Parathyroid adenoma (tissue), 2 donors: ENCODE data around the gene NDUFA5.

Source experiments
- H2AFZ ChIP-seq: fragments of 300-600 bp; sonication (generic); one replicate; pipeline ENCODE4 v1.7.0; 2017; ENCODE audit warnings: antibody characterized with exemption, mild to moderate bottlenecking
- H3K27ac ChIP-seq: fragments of 300-600 bp; sonication (generic); one replicate; pipeline ENCODE4 v1.7.0; 2017
- H3K27me3 ChIP-seq: fragments of 300-600 bp; sonication (generic); one replicate; pipeline ENCODE4 v1.7.0; 2017; ENCODE audit warnings: low read length; ENCODE audit not compliant: control insufficient read depth, insufficient read depth
- H3K36me3 ChIP-seq: fragments of 300-600 bp; sonication (generic); one replicate; pipeline ENCODE4 v1.7.0; 2017; ENCODE audit warnings: low read length; ENCODE audit not compliant: control insufficient read depth, insufficient read depth
- H3K4me1 ChIP-seq: fragments of 300-600 bp; sonication (generic); one replicate; pipeline ENCODE4 v1.7.0; 2017; ENCODE audit warnings: control low read depth
- H3K4me2 ChIP-seq: fragments of 300-600 bp; sonication (generic); one replicate; pipeline ENCODE4 v1.7.0; 2017; ENCODE audit warnings: low read length
- H3K4me3 ChIP-seq: fragments of 300-600 bp; sonication (generic); one replicate; pipeline ENCODE4 v1.7.0; 2017; ENCODE audit warnings: low read depth, low read length
- H3K79me2 ChIP-seq: fragments of 300-600 bp; sonication (generic); one replicate; pipeline ENCODE4 v1.7.0; 2017; ENCODE audit warnings: control low read depth
- H3K9ac ChIP-seq: fragments of 300-600 bp; sonication (generic); one replicate; pipeline ENCODE4 v1.7.0; 2017; ENCODE audit warnings: mild to moderate bottlenecking
- H3K9me3 ChIP-seq: fragments of 300-600 bp; sonication (generic); one replicate; pipeline ENCODE4 v1.7.0; 2017; ENCODE audit warnings: low read length; ENCODE audit not compliant: control insufficient read depth
- TF ChIP-seq, protein P1 (sequence below): fragments of 300-600 bp; sonication (generic); IDR thresholded peaks from one replicate; pipeline ENCODE4 v1.7.0; 2017; ENCODE audit warnings: antibody characterized with exemption, mild to moderate bottlenecking
- donor health status: primary hyperparathyroidism.

NDUFA5 gene

DNA sequence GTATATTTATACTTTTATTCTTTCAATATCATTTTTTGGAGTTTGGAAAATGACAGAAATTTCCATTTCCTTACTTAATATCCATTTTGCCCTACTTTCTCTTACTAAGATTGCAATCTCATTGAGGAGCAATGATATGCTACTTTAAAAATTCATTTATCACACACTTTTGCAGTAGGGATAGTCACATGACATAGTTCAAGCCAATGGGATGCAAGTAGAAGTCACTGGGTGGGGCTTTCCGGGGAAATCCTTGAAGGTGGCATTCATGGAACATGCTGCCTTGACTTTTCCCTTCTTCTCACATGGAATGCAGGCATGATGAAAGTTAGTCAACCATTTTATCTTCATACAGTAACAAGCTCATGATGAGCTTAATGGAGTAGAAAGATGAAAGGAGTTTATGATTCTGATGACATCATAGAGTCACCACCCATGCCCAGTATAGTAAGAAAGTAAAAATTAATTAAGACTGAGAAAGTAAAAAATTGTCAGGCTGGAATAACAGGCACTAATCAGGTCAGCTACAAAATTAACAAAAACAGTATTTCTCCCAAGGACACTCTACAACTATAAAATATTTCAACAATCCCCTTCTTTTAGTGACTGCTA is 56.6 kb downstream of the NDUFA5 start:
- H3K27me3 ChIP-seq = no peaks in the 10 kb centered on the region
- H3K4me2 ChIP-seq = no peak overlapping the region
- H3K79me2 ChIP-seq = no peaks in the 10 kb centered on the region
- H2AFZ ChIP-seq = no peak overlapping the region
- H3K4me1 ChIP-seq = no peaks in the 10 kb centered on the region
- TF ChIP-seq, protein P1, sequence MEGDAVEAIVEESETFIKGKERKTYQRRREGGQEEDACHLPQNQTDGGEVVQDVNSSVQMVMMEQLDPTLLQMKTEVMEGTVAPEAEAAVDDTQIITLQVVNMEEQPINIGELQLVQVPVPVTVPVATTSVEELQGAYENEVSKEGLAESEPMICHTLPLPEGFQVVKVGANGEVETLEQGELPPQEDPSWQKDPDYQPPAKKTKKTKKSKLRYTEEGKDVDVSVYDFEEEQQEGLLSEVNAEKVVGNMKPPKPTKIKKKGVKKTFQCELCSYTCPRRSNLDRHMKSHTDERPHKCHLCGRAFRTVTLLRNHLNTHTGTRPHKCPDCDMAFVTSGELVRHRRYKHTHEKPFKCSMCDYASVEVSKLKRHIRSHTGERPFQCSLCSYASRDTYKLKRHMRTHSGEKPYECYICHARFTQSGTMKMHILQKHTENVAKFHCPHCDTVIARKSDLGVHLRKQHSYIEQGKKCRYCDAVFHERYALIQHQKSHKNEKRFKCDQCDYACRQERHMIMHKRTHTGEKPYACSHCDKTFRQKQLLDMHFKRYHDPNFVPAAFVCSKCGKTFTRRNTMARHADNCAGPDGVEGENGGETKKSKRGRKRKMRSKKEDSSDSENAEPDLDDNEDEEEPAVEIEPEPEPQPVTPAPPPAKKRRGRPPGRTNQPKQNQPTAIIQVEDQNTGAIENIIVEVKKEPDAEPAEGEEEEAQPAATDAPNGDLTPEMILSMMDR = no peak
- H3K27ac ChIP-seq = no peak overlapping the region
- no peak overlapping the region for H3K4me3 ChIP-seq
- H3K9ac ChIP-seq = no peak overlapping the region
- H3K9me3 ChIP-seq = no peaks in the 10 kb centered on the region
- no peaks in the 10 kb centered on the region for H3K36me3 ChIP-seq

DNA sequence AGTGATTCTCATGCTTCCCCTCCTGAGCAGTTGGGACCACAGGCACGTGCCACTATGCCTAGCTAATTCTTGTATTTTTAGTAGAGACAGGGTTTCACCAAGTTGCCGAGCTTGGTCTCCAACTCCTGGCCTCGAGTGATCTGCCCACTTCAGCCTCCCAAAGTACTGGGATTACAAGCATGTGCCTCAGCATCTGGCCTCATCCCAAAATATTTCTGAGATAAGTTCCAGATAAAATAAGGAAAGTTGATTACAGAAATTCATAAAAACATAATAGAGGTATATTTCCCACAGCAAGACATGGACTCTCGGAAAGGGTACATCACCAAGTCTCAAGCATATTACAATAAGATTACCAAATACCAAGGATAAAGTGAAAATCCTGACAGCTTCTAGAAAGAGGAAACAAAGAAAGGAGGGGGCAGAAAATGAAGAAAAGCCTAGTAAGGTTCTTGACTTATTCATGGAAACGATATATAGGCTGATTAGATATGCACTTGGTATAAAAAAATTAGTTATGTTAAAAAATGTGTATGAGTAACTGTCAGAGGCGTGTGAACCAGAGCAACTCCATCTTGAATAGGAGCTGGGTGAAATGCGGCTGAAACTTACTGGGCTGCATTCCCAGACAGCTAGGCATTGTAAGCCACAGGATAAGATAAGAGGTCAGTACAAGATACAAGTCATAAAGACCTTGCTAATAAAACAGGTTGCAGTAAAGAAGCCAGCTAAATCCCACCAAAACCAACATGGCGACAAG is 58.2 kb downstream of the NDUFA5 start:
- Histone ChIP-seq H3K9ac (no peak overlapping the region), H3K27me3 (no peaks in the 10 kb centered on the region), H3K4me3 (no peak overlapping the region), H2AFZ (no peak overlapping the region), H3K9me3 (no peaks in the 10 kb centered on the region), H3K79me2 (no peaks in the 10 kb centered on the region), H3K27ac (no peak overlapping the region), H3K36me3 (no peaks in the 10 kb centered on the region), H3K4me1 (no peaks in the 10 kb centered on the region), H3K4me2 (no peak overlapping the region)
- TF ChIP-seq, protein P1 = no peak

DNA sequence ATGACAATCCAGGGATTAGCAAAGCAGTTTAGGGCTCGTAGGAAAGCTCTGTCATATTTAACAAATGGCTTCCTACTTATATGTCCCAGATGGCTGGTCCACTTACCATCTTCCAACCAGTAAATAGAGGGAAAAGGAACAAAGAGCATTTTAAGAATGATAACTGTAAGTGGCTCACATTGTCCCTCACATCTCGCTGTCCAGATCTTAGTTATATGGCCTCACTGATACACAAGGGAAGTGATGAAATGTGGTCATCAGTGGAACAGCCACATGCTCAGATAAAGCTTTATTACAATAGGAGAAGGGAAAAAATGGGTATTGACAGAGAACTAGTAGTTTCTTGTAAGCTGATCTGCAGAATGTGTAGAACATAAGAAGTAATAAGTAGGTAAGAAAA is 59.0 kb downstream of the NDUFA5 start:
- H3K9ac ChIP-seq = no peak overlapping the region
- TF ChIP-seq, protein P1 = no peak

DNA sequence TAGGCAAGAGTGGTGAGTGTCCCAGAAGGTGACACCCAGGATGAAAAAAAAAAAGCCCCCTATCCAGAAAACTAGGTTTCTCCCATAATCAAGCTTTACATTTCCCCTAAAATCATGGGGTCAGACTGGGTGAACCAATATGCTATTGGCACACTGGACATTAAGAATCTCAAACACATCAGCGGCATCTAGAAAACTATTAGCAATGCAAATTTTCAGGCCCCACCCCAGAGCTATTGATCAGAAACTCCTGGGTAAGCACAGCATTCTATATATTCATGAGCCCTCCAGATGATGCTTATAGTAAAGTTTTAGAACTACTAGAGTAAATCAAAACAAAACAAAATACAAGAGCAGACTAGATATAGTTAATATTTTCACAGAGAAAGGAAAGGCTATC is 59.6 kb downstream of the NDUFA5 start:
- Histone ChIP-seq H3K36me3 (no peaks in the 10 kb centered on the region), H3K9ac (no peak overlapping the region), H3K4me1 (no peaks in the 10 kb centered on the region), H3K4me3 (no peak overlapping the region), H3K9me3 (no peaks in the 10 kb centered on the region), H3K79me2 (no peaks in the 10 kb centered on the region), H3K4me2 (no peak overlapping the region), H3K27me3 (no peaks in the 10 kb centered on the region), H3K27ac (no peak overlapping the region), H2AFZ (no peak overlapping the region)
- TF ChIP-seq, protein P1 = no peak

More for the DNA sequence above, 59.0 kb downstream of the NDUFA5 start:
- no peaks in the 10 kb centered on the region for H3K79me2 ChIP-seq
- no peak overlapping the region for H3K4me2 ChIP-seq
- no peaks in the 10 kb centered on the region for H3K9me3 ChIP-seq
- H2AFZ ChIP-seq = no peak overlapping the region
- no peaks in the 10 kb centered on the region for H3K27me3 ChIP-seq
- H3K4me1 ChIP-seq = no peaks in the 10 kb centered on the region
- no peak overlapping the region for H3K4me3 ChIP-seq
- no peak overlapping the region for H3K27ac ChIP-seq
- H3K36me3 ChIP-seq = no peaks in the 10 kb centered on the region
